NB4 (cell line): Measurements from ENCODE around the gene SLBP.
"Not testable (repeated sequence)": the region's sequence is repeated elsewhere in the genome, so short reads cannot be mapped to it uniquely, and the experiment has no call there.

Experiments
- DNase-seq: peaks from one replicate; pipeline ENCODE4 v3.0.0; 2010; ENCODE audit warnings: low read depth
- H3K4me3 ChIP-seq: one replicate; pipeline ENCODE4 v1.5.1; 2011; ENCODE audit warnings: mild to moderate bottlenecking, low read depth, low read length, moderate library complexity
- CTCF ChIP-seq: IDR thresholded peaks from one replicate; pipeline ENCODE4 v1.5.1; 2012; ENCODE audit warnings: low read depth, low read length
- MAX ChIP-seq: IDR thresholded peaks from 2 replicates; pipeline ENCODE4 v1.6.1; 2011; ENCODE audit warnings: low read depth, low read length
- MYC ChIP-seq: IDR thresholded peaks from 2 replicates; pipeline ENCODE4 v1.6.1; 2011; ENCODE audit warnings: low read depth, low read length
- POLR2A ChIP-seq: IDR thresholded peaks from 2 replicates; pipeline ENCODE4 v1.6.1; 2011; ENCODE audit warnings: mild to moderate bottlenecking; ENCODE audit not compliant: insufficient read length; ENCODE audit errors: extremely low read depth

SLBP gene

DNA sequence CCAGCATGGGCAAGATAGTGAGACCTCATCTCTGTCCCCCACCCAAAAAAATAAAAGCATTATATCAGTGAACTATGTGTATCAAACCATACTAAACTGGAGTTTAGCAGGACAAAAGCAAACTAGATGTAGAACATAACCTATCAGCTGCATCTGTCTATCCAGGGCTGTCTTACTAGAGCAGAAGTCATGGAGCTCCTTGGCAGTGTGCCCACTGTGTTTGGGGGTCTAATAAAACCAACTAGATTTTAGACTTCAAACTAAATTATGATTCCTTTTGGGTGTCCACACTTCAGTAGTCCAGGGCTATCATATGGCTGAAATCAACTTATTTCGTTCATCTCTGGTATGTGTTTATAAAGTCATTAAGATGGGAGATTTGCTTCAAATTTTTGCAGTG is 8.3 kb downstream of the SLBP start:
- DNase-seq: no peak
- H3K4me3 ChIP-seq: no peak overlapping the region
- TF ChIP-seq MYC (no peak), CTCF (no peak), MAX (no peak), POLR2A (no peak)

DNA sequence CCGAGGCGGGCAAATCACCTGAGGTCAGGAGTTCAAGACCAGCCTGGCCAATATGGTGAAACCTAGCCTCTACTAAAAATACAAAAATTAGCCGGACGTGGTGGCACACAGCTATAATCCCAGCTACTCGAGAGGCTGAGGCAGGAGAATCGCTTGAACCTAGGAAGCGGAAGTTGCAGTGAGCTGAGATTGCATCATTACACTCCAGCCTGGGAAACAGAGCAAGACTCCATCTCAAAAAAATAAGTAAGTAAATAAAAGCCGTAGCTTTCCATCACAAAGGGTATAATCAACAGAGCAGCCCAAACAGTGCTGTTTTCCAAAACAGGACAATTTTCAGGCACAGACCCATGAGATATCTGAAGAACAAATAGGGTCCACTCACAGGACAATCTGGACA is 10.4 kb downstream of the SLBP start:
- H3K4me3 ChIP-seq, DNase-seq: not testable (repeated sequence)

DNA sequence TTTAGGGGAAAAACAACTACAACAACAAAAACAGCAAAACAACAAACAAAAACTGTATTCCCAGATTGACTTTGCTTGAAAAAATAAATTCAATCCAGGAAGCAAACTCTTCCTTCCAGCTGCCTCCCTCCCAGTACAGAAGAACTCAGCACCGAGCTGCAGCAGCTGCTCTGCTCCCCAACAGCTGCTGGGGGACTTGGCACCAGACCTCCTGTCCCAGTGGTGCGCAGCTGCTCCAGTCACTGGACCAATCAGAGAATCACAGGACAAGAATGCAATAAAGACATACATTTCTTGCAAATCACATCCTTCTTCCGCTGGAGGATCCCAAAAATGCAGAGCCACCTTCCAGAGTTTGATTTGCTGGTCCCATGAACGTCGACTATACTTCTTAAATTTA is 16.2 kb downstream of the SLBP start:
- no peak for DNase-seq
- TF ChIP-seq CTCF (no peak), MAX (no peak), MYC (no peak), POLR2A (no peak)

GRCh38 chr4:1693131-1693896 is 18.8 kb downstream of the SLBP start:
- TF ChIP-seq POLR2A (no peak), CTCF (peak; percentile 100), MYC (no peak), MAX (peak; percentile 47)
- DNase-seq: peak; percentile 89
- no peak overlapping the region for H3K4me3 ChIP-seq

More for the DNA sequence above, 16.2 kb downstream of the SLBP start:
- no peak overlapping the region for H3K4me3 ChIP-seq

DNA sequence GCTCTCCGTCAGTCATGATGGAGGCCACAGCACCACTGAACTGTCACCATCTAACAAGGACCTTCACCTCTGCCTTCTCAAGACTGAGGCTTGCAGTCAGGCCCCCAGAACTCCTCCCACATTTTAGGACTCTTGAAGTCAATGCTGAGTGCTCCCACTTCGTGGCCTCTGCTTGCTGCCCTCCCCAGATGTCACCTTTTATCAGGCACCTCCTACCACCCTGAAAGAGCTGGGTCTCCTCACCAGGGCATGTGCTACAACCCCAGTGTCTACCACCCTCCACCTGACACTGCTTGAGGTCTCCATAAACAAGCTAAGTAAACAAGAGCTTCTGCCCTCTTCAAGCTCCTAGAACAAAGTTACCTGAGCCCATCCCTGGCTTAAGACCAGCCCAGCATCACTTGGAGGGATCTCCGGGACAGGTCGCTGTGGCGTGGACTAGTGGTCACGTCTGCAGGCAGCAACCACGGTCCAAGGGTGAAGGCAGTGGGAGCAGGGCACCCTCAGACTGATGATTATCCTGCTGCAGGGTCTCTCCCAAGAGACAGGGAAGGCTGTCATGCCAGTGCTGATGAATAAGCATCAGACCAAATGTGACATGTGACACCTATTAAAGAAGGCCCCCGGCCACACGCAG is 20.3 kb downstream of the SLBP start:
- TF ChIP-seq CTCF (no peak), MAX (no peak), MYC (no peak)
- no peak overlapping the region for H3K4me3 ChIP-seq

GRCh38 chr4:1690698-1691097 is 21.4 kb downstream of the SLBP start:
- H3K4me3 ChIP-seq: no peak overlapping the region
- no peak for DNase-seq
- no peak for TF ChIP-seq CTCF
- no peak for TF ChIP-seq POLR2A
- no peak for TF ChIP-seq MAX
- no peak for TF ChIP-seq MYC

More for the DNA sequence above, 20.3 kb downstream of the SLBP start:
- no peak for DNase-seq
